ENCODE measurements around the gene NUFIP1. TPM values are rescaled to one million over a fixed set of nuclear protein-coding genes. Genes with fewer than 3 reads are reported as not detected.

Gene NUFIP1
- total and polyA plus RNA-seq, 2 of the 8 experiments (the other 6 are each of a cell fraction or from before 2014, with no cell fraction given) = 4.6 to 16.6 TPM

DNA sequence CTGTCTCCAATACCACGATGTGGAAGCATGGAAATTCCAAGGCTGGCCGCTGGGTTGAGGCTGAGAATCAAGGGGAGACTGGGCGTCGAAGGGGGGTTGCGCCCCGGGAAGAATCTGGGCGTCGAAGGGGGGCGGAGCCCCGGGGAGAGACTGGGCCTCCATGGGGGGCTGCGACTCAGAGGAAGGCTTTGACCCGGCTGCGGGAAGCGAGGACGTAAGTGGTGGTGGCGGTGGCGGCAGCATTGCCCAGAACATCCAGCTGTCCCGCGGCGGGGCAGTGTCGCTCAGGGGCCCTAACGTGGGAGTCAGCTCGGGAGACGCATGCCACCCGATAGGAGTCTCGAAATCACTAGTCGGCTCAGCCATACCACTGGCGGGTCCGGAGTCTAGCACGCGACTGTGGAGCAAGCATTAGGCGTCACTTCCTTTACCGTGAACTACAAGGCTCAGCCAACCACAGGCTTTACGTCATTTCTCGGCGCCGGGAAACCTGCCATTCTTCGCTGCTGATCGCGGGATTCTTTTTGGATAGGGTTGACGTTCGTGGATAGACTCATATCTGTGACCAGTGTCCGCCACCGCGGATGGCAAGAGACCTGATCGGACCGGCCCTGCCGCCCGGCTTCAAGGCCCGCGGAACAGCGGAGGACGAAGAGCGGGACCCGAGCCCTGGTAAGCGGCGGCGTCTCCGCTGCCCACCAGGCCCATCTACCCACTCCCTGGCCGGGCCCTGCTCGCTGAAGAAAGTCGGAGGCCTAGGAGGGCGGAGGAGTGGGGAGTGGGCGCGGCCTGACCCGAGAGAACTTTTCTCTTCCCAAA is at the start of gene NUFIP1, which contains the start of gene GPALPP1 (continued):
- TF ChIP-seq, protein P1, sequence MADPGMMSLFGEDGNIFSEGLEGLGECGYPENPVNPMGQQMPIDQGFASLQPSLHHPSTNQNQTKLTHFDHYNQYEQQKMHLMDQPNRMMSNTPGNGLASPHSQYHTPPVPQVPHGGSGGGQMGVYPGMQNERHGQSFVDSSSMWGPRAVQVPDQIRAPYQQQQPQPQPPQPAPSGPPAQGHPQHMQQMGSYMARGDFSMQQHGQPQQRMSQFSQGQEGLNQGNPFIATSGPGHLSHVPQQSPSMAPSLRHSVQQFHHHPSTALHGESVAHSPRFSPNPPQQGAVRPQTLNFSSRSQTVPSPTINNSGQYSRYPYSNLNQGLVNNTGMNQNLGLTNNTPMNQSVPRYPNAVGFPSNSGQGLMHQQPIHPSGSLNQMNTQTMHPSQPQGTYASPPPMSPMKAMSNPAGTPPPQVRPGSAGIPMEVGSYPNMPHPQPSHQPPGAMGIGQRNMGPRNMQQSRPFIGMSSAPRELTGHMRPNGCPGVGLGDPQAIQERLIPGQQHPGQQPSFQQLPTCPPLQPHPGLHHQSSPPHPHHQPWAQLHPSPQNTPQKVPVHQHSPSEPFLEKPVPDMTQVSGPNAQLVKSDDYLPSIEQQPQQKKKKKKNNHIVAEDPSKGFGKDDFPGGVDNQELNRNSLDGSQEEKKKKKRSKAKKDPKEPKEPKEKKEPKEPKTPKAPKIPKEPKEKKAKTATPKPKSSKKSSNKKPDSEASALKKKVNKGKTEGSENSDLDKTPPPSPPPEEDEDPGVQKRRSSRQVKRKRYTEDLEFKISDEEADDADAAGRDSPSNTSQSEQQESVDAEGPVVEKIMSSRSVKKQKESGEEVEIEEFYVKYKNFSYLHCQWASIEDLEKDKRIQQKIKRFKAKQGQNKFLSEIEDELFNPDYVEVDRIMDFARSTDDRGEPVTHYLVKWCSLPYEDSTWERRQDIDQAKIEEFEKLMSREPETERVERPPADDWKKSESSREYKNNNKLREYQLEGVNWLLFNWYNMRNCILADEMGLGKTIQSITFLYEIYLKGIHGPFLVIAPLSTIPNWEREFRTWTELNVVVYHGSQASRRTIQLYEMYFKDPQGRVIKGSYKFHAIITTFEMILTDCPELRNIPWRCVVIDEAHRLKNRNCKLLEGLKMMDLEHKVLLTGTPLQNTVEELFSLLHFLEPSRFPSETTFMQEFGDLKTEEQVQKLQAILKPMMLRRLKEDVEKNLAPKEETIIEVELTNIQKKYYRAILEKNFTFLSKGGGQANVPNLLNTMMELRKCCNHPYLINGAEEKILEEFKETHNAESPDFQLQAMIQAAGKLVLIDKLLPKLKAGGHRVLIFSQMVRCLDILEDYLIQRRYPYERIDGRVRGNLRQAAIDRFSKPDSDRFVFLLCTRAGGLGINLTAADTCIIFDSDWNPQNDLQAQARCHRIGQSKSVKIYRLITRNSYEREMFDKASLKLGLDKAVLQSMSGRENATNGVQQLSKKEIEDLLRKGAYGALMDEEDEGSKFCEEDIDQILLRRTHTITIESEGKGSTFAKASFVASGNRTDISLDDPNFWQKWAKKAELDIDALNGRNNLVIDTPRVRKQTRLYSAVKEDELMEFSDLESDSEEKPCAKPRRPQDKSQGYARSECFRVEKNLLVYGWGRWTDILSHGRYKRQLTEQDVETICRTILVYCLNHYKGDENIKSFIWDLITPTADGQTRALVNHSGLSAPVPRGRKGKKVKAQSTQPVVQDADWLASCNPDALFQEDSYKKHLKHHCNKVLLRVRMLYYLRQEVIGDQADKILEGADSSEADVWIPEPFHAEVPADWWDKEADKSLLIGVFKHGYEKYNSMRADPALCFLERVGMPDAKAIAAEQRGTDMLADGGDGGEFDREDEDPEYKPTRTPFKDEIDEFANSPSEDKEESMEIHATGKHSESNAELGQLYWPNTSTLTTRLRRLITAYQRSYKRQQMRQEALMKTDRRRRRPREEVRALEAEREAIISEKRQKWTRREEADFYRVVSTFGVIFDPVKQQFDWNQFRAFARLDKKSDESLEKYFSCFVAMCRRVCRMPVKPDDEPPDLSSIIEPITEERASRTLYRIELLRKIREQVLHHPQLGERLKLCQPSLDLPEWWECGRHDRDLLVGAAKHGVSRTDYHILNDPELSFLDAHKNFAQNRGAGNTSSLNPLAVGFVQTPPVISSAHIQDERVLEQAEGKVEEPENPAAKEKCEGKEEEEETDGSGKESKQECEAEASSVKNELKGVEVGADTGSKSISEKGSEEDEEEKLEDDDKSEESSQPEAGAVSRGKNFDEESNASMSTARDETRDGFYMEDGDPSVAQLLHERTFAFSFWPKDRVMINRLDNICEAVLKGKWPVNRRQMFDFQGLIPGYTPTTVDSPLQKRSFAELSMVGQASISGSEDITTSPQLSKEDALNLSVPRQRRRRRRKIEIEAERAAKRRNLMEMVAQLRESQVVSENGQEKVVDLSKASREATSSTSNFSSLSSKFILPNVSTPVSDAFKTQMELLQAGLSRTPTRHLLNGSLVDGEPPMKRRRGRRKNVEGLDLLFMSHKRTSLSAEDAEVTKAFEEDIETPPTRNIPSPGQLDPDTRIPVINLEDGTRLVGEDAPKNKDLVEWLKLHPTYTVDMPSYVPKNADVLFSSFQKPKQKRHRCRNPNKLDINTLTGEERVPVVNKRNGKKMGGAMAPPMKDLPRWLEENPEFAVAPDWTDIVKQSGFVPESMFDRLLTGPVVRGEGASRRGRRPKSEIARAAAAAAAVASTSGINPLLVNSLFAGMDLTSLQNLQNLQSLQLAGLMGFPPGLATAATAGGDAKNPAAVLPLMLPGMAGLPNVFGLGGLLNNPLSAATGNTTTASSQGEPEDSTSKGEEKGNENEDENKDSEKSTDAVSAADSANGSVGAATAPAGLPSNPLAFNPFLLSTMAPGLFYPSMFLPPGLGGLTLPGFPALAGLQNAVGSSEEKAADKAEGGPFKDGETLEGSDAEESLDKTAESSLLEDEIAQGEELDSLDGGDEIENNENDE (IDR thresholded peaks at IDR 0.05; ENCODE audit: insufficient replicate concordance, low read length) = no peak
- TF ChIP-seq CHD2 (IDR thresholded peaks at IDR 0.05; ENCODE audit: low read length) (no peak), BRCA1 (IDR thresholded peaks at IDR 0.05; ENCODE audit: low read depth, low read length) (no peak), CREB1 (IDR thresholded peaks at IDR 0.05) (peak; percentile 99), TBP (IDR thresholded peaks at IDR 0.05; ENCODE audit: low read depth, low read length) (peak; percentile 86), SUZ12 (IDR thresholded peaks at IDR 0.05; ENCODE audit: low read length) (no peak), NANOG (IDR thresholded peaks at IDR 0.05; ENCODE audit: insufficient read depth, low read depth, low read length, poor library complexity, severe bottlenecking) (no peak)
- TF ChIP-seq, protein P2, sequence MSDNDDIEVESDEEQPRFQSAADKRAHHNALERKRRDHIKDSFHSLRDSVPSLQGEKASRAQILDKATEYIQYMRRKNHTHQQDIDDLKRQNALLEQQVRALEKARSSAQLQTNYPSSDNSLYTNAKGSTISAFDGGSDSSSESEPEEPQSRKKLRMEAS (IDR thresholded peaks at IDR 0.05) = peak; percentile 93
